GM21423 (cell line): ENCODE measurements around the gene EVA1A.

Experiments used
- ATAC-seq: cut with Tn5 transposase; IDR thresholded peaks from one replicate; pipeline ENCODE4 v1.9.1; 2021; ENCODE audit warnings: mild to moderate bottlenecking, moderate library complexity; ENCODE audit not compliant: unreplicated experiment

The EVA1A gene

DNA sequence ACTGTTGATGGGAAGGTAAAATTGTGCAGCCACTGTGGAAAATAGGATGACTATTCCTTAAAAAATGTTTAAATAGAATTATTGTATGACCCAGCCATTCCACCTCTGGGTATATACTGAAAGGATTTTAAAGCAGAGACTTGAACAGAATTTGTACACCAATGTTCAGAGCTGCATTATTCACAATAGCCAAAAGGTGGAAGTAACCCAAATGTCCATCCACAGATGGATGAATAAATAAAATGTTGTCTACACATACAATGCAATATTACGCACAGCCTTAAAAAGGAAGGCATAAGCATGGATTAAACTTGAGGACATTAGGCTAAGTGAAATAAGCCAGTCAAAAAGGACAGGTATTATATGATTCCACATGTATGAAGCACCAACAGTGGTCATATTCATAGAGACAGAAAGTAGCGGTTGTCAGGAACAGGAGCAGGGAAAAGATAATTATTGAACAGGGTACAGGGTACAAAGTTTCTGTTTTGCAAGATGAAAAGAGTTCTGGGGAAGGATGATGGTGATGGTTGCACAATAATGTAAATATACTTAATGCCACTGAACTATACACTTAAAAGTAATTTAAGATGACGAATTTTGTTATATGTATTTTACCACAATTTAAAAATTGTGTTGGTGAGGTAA, 39.4 kb downstream of the EVA1A start:
- ATAC-seq: no peak

DNA sequence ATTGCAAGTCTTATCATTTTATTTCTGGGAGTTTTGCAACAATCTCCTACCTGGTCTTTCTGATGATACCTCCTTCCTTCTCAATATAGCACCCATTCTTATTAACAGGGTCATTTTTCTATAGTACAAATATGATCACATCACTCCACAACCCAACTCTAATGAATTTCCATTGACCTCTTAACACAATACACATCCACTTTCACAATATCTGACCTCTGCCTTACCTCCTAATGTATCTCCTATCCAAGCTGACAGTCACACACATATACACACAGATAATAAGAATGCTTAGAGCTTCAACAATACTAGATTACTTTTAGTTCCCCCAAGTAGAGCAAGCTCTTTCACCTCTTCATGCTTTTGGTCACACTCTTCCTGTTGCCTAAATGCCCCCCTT, 40.9 kb downstream of the EVA1A start:
- no peak for ATAC-seq

DNA sequence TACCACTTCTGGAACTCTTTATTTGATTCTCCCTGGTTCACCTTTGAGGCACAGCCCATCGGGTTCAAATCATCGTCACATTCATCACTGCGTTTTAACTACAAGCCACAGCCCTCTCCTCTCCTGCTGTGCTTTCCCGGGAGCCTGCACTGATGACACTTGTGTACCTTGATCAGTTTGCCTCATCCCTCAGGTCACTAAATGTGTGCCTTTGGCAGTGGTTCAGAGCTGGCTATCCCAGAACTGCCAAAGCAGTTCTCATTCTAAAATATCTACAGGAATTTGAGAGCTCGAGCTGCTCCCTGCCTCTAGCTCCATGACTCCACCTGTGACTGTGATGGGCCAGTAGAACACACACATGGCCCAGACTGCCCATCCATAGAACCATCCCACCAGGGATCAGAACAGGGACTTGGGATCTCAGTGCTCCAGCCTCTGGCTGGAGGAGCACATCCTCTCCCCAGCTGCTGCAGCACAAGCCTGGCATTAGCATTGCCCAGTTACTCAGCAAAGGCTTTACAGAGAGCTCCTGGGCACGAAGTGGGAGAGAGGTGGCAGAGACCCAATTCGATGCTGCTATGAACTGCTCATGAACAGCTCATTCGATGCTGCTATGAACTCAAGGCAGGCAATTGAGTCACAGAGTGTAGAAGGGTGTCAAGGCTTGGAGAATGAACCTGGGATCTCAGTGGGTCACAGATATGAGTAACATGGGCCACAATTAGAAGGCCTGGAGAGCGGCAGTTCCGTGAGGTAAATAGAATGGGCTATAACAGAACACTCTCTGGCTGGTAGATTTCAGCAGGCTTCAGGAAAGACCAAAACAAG, 41.9 kb downstream of the EVA1A start:
- ATAC-seq: no peak

DNA sequence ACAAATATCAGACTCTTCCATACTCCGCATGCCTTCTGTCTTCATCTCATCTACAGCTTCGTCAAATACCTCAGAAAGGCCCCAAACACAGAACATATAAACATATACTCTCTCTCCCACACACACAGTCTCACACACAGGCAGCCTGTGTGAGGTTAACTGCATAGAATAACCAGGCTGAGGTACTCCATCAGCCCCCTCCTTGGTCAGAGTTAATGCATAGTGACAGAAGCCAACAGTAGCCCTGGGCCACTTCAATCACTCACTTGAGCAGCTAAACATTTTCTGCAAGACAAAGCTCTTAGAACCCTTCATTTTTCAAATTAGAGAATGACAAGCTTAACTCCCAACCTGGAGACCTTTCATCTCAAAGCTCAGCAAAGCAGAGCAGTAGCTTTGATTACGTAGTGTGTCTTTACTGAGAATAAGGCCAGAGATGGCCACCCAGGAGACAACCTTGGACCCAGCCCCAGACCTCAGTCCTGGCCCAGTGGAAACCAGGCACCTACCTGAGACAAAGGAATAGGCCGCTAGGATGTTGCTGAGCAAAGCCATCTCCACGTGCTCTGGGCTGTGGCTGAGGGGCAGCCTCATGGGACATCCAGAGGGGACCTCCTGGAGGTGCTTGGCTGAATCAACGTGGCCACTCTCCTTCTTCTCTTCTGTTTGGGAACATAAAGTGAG, 43.0 kb downstream of the EVA1A start:
- ATAC-seq: no peak

DNA sequence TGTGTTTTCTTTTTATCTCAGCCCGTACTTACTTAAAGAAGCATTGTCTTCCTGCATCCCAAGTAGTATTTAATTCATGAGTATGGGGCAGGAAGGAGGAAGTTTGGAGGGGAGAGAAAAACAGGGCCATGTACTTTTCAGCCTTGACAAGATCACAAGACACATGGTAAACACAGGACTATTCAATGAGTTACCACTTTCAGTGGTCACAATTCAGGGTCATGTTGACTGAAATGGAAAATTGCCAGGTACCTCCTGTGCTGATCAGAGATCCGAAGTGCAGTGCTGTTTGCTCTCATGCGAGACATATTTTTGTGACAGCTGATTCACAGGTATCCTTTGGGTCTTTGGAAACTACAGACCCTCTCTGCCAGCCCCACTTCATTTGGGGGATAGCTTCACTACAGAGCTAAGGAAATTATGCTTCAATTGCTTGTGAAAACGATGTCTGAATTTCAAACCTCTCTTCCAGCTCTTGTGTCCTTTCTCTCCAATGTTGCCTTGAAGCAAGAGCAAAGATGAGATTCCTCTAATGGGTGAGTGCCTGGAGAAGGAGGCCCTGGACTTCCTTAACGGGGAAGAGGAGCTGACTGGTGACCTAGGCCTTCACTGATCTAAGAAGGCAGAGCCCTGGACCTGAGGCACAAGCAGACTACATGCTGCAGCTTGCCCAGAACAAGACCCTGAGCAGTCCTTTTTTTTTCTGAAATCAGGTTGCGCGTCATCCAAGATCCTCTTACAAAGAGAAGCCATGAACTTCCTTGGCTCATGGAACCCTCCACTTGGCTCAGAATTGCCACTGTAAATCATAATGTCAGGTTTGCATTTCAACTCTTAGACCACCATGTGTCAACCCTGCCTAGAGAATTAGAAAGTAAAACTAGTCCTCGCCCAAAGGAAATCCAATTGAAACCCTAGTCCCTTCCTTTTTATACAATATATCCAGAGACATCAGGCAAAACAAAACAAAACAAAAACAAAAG, 44.1 kb downstream of the EVA1A start:
- ATAC-seq: no peak

DNA sequence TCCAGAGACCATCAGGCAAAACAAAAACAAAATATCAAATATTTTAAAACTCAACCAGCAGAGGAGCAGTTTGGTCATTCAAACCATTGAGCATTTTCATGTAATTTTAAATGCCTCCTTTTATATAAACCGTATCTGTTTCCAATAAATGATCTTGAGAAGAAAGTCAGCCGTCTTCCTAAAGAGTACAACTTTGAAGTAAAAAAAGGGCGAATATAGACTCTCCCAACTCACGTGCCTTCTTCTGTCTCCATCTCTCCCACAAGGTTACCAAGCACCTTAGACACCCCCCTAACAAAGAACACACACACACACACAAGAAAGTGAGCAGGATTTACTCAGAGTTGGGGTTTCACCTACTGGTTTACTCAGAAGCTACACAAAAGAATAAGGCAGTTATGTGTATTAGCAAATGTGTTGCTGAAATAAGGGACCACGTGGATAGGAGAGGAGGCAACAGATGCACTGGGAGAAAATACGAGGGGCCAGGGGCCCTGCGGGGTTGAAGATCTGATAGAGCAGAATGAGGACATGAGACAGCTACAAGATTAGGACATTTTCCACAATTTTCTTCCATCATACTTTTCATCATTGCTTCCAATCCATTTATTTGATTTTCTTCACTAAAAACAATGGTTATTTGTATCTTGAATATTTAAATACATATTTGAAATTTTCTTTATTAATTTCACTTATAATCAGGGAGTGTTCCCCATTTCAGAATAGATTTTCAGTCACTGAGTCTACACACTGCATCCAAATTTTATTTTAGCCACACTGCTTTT, 45.0 kb downstream of the EVA1A start:
- ATAC-seq: no peak

DNA sequence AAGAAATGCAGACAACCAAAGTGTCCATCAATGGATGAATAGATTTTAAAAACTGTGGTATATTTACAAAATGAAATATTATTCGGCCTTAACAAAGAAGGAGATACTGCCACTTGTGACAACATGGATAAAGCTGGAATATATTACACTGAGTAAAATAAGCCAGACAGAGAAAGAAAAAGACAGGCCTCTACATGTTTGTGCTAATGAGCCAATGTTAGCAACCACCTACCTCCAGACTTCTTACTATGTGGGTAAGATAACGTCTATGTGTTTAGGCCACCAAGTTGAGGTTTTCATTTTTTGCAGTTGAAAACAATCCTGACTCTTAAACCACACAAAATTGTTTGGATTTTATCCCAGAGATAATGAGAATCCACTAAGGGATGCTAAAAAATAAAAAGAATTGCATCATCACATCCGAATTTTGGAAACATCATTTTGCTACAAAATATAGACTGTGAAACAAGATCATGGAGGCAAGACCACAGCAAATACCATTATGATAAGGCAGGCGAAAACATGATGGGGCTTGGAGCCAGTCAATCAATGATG, 47.0 kb downstream of the EVA1A start:
- no peak for ATAC-seq

DNA sequence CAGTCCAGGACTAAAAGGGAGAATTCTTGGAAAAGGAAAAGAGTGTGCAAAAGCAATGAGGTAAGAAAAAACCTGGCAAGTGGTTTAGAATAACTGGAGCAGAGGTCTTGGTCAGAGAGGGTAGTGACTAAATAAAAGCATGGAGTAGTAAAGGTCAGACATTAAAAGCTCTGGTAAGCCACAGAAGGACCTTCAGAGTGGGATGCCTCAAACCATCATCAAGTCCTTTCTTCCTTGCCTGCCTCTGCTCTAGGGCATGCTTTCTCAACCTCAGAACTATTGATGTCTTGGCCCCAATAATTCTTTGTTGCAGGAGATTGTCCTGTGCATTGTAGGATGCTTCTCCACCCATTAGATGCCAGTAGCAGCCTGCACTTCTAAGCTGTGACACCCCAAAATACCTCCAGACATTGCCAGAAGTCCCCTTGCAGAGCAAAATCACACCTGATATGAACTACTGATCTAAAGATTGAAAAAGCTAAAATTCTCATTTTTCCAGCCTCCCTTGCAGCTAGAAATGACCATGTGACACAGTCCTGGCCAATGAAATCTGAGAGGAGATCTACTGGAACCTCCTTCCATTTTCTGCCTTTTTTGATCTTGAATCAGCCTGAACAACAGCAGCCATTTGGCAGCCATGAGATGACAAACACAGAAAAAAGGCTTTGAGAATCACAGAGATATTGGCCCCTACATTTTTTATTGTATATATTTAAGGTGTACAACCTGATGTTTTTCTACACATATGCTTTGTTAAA, 48.1 kb downstream of the EVA1A start:
- no peak for ATAC-seq

DNA sequence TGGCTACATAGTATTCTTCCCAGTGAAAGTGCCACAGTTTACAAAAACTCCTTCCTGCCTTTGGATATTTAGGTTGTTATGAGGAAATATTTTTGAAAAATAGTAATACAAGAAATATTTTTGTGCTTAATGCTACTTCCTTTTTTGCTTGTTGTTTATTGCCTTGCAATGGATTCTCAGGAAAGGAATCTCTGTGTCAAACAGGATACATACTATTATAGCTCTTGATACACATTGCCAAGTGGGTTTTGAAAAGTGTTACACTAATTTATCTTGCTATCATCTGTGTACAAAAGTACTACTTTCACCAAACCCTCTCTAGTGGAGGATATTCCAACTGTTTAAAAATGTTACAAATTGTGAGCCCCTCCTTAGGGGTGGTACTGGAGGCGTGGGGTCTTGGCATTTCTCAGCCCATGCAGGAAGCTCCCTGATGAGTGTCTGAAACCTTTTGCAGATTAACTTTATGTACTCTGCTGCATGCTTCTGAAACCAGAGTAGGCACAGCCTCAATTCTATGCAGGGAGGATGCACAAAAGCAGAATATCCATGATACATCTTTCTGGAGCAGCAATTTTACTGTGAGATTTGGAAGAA, 54.5 kb downstream of the EVA1A start:
- ATAC-seq: no peak

DNA sequence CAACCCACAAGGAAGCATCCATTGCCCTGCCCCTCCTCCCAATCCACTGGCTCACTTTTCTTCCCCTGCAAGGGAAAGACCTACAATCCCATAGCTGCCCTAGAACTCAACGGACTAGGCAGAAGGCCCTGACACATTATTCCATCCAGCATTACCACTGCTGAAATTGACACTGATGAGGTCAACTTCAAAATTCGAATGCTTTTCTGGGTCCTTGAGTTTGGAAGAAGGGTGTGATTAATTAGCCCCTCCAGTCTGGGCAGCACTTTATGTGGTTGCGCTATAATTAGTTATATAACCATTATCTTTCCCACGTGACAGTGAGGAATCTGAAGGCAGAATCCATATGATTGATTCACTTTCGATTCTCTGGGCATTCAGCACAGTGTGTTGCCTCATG, 55.7 kb downstream of the EVA1A start:
- ATAC-seq: no peak

DNA sequence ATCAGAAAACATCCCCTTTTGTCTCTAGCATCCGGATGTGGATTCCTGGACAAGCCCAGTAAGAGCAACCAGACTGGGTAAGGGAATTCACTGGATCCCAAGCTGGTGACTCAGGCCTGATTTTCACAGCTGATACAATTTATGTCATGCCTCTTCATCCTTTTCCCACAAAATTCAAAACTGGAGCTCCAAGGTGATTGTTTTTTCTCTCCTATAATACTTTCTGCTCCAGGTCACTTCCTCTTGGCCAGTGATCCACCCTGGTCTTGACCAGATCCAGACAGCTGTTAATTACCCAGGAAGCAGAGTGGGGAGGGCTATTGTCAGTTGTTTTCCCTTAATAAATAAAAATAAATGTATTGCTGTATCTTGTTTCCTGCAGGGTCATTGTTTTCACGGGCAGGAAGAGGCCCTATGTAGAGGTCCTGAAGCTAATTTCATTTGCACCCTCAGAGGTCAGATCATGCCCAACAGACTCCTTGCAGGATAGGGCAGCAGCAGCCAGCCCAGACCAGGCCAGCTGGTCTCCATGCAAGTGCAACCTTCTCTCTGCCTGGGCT, 57.6 kb downstream of the EVA1A start:
- ATAC-seq: no peak

DNA sequence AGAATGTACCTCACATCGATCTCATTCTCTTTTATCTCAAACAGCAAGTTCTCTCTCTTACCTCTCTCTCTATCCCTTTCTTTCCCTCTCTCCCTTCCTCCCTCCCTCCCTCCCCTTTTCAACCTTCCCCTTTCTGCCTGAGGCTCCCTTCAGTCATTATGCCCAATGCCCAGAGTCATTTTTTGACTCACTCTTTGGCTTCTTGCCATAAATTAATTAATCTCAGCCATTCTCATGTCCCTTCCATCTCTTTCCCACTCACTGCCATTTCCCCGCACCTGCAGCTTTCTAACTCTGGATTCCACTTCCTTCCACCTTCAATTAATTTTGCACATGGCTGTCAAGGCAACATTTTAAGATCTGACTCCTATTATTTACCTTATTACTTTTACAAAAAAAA, 60.1 kb downstream of the EVA1A start:
- no peak for ATAC-seq

DNA sequence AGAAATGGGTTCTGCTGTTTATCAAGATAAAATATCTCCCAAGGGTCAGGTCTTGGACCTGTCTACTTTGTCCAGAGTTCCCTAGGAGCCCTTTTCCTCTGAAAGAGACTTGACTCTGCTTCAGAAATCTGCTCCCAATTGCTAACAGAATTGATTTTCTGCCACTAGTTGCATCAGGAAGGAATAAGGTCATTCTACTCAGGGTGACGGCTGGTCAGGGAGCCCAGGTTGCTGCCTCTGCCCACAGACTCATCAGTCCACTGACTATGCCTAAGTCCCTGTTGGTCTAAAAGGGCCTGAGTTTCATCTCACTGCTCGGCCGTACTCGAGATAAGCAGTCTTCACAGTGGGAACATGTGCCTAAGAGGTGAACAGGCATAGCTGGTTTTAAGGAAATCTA, 61.2 kb downstream of the EVA1A start:
- no peak for ATAC-seq

DNA sequence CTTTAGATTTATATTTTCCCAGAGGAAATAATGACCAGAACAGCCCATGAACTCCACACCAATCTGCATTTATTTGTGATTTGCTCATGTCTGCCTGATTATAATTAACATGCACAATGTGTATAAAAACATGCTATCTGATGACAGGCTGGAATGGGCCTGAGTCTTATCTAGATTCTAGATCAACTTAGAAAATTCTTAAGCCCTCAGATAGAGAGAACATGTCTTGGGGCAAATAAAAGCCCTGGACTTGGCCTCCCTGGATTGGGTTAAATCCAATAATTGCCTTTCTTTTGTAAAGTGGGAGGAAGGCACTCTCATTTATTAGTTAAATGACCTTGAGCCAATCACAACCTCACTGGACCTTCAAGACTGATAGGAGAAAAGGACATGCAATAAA, 61.8 kb downstream of the EVA1A start:
- no peak for ATAC-seq

DNA sequence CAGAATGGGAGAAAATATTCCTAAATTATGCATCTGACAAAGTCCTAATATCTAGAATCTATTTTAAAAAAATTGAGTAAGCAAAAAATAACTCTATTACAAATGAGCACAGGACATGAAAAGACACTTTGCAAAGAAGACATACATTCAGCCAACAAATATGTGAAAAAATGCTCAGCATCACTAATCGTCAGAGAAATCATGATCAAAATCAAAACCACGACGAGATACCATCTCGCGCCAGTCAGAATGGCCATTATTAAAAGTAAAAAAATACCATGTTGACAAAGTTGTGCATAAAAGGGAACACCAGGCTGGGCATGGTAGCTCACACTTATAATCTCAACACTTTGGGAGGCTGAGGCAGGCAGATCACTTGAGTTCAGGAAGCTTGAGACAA, 63.5 kb downstream of the EVA1A start:
- no peak for ATAC-seq

DNA sequence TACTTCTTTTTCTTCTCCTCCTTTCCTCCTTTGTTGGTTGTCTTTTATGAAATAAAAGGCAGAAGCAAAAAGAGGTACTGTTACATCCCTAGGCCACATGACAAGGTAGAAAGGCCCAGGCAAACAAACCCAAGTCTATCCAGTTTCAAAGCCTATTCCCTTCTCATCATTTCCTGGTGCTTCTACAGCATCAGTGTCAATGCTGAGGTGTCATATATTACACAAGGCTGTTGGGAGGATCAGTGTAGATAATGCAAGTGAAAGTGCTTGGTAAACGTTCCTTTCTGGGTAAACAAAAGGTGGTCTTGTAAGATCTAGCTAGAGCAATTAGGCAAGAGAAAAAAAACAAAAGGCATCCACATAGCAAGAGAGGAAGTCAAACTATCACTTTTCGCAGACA, 64.9 kb downstream of the EVA1A start:
- no peak for ATAC-seq

DNA sequence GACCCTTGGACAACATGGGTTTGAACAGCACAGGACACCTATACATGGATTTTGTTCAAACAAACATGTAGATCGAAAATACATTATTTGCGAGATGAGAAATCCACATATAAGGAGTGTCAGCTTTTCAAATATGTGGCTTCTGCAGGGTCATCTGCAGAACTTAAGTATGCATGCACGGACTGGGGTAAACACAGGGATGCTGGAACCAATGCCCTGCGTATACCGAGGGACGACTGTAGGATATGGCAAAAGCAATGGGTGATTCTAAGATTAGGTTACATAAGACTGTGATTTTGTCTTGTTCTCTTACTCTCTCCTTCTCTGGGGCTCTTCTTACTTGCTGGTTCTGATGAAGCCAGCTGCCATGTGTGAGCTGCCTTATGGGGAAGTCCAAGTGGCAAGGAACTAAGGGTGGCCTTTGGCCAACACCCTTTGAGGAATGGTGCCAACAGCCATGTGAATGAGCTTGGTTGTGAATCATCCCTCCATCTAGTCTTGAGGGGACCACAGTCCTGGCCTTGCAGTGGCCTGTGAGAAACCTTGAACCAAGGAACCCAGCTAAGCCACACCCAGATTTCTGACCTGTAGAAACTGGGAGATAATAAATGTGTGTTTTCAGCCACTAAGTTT, 66.5 kb downstream of the EVA1A start:
- ATAC-seq: no peak

DNA sequence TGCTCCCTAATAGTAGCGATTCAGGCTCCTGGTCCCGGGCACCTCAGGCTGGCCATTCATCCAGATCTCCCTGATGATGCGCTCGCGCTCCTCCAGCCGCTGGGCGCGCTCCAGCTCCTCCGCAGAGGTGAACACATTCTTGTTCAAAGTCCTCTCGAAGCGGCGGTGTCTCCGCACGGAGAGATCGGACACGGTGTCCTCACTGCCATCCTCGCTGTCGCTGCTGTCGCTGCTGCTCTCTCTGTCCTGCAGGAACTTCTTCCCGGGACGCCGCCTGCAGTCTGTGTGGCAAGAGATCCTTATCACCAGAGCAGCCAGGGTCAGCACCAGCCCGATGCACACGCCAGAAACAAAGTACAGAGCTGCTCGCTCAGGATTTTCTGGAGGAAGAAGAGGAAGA, 67.5 kb downstream of the EVA1A start:
- ATAC-seq: no peak
